ENCODE data around the gene TLR1.
"Not testable (repeated sequence)": the region's sequence is repeated elsewhere in the genome, so short reads cannot be mapped to it uniquely, and the experiment has no call there.

Gene TLR1

GRCh38 chr4:38780833-38781484 is 23.6 kb downstream of the TLR1 start:
- peaks cover 8% of the 10 kb centered on the region for H3K36me3 ChIP-seq (ENCODE audit: control insufficient read depth, insufficient read depth, low read length)

GRCh38 chr4:38779790-38780189 is 24.8 kb downstream of the TLR1 start:
- H3K4me3 ChIP-seq (replicated peaks; ENCODE audit: low read depth, low read length), result peak overlapping the region; percentile 28
- H3K27me3 ChIP-seq (replicated peaks; ENCODE audit: control insufficient read depth, insufficient read depth, low read length), result no peaks in the 10 kb centered on the region
- H3K36me3 ChIP-seq (ENCODE audit: control insufficient read depth, insufficient read depth, low read length), result peaks cover 17% of the 10 kb centered on the region
- no peak for DNase-seq (ENCODE audit: extremely low read depth, insufficient read length)
- no peak for TF ChIP-seq CTCF (IDR thresholded peaks at IDR 0.05; ENCODE audit: insufficient read depth, low read length, poor library complexity, severe bottlenecking)

More at GRCh38 chr4:38780833-38781484, 23.6 kb downstream of the TLR1 start:
- Histone ChIP-seq H3K27me3 (replicated peaks; ENCODE audit: control insufficient read depth, insufficient read depth, low read length) (no peaks in the 10 kb centered on the region), H3K4me3 (replicated peaks; ENCODE audit: low read depth, low read length) (peak overlapping the region; percentile 62)
- DNase-seq (ENCODE audit: extremely low read depth, insufficient read length), result peak; percentile 53
- no peak for TF ChIP-seq CTCF (IDR thresholded peaks at IDR 0.05; ENCODE audit: insufficient read depth, low read length, poor library complexity, severe bottlenecking)

GRCh38 chr4:38777925-38778324 is 26.7 kb downstream of the TLR1 start:
- not testable (repeated sequence) for H3K27me3 ChIP-seq (replicated peaks; ENCODE audit: control insufficient read depth, insufficient read depth, low read length); DNase-seq (ENCODE audit: extremely low read depth, insufficient read length); H3K4me3 ChIP-seq (replicated peaks; ENCODE audit: low read depth, low read length)
- peaks cover 20% of the 10 kb centered on the region for H3K36me3 ChIP-seq (ENCODE audit: control insufficient read depth, insufficient read depth, low read length)

- Histone ChIP-seq H3K36me3 (ENCODE audit: control insufficient read depth, insufficient read depth, low read length) (peaks cover 20% of the 10 kb centered on the region), H3K4me3 (replicated peaks; ENCODE audit: low read depth, low read length) (no peak overlapping the region)
- TF ChIP-seq CTCF (IDR thresholded peaks at IDR 0.05; ENCODE audit: insufficient read depth, low read length, poor library complexity, severe bottlenecking), result no peak
Measured at GRCh38 chr4:38775326-38775725, 29.3 kb downstream of the TLR1 start.

GRCh38 chr4:38774181-38774955 is 30.2 kb downstream of the TLR1 start:
- no peak for TF ChIP-seq CTCF (IDR thresholded peaks at IDR 0.05; ENCODE audit: insufficient read depth, low read length, poor library complexity, severe bottlenecking)
- no peaks in the 10 kb centered on the region for H3K27me3 ChIP-seq (replicated peaks; ENCODE audit: control insufficient read depth, insufficient read depth, low read length)
- peaks cover 20% of the 10 kb centered on the region for H3K36me3 ChIP-seq (ENCODE audit: control insufficient read depth, insufficient read depth, low read length)
- DNase-seq (ENCODE audit: extremely low read depth, insufficient read length), result no peak
- H3K4me3 ChIP-seq (replicated peaks; ENCODE audit: low read depth, low read length), result no peak overlapping the region

More at GRCh38 chr4:38775326-38775725, 29.3 kb downstream of the TLR1 start:
- no peak for DNase-seq (ENCODE audit: extremely low read depth, insufficient read length)
- H3K27me3 ChIP-seq (replicated peaks; ENCODE audit: control insufficient read depth, insufficient read depth, low read length), result no peaks in the 10 kb centered on the region

- DNase-seq (ENCODE audit: extremely low read depth, insufficient read length); H3K4me3 ChIP-seq (replicated peaks; ENCODE audit: low read depth, low read length); H3K36me3 ChIP-seq (ENCODE audit: control insufficient read depth, insufficient read depth, low read length); H3K27me3 ChIP-seq (replicated peaks; ENCODE audit: control insufficient read depth, insufficient read depth, low read length): not testable (repeated sequence)
Measured at GRCh38 chr4:38770281-38770680, 34.3 kb downstream of the TLR1 start.
